Activated CD4-positive, alpha-beta T cell treated with anti-CD3 and anti-CD28 coated beads, Interleukin-2, amount 50 U/mL, for 1 hour (primary cell): ENCODE results near the gene MRPS18A.

Source experiments
- DNase-seq: peaks from one replicate; pipeline ENCODE4 v3.0.0-alpha.2; 2020

MRPS18A gene

GRCh38 chr6:43695967-43696291, 8.3 kb upstream of the MRPS18A start:
- DNase-seq = no peak

- DNase-seq = no peak
Observed at GRCh38 chr6:43695215-43695966, 7.8 kb upstream of the MRPS18A start.

GRCh38 chr6:43689421-43689820, 1.8 kb upstream of the MRPS18A start:
- DNase-seq = no peak

- DNase-seq = no peak
Observed at GRCh38 chr6:43687079-43687436, 533 bp downstream of the MRPS18A start.

GRCh38 chr6:43683708-43684455, 3.7 kb downstream of the MRPS18A start:
- DNase-seq = no peak

- DNase-seq = no peak
Observed at GRCh38 chr6:43682724-43683429, 4.7 kb downstream of the MRPS18A start.

- DNase-seq = no peak
Observed at GRCh38 chr6:43681303-43681702, 6.3 kb downstream of the MRPS18A start.

- DNase-seq = no peak
Observed at GRCh38 chr6:43680308-43681200, 7.0 kb downstream of the MRPS18A start.

- DNase-seq = no peak
Observed at GRCh38 chr6:43679057-43679456, 8.5 kb downstream of the MRPS18A start.

GRCh38 chr6:43678341-43678740, 9.2 kb downstream of the MRPS18A start:
- no peak for DNase-seq

- no peak for DNase-seq
Observed at GRCh38 chr6:43677759-43678158, 9.8 kb downstream of the MRPS18A start.

- DNase-seq = no peak
Observed at GRCh38 chr6:43676962-43677606, 10.5 kb downstream of the MRPS18A start.

GRCh38 chr6:43674921-43675320, 12.7 kb downstream of the MRPS18A start:
- no peak for DNase-seq

GRCh38 chr6:43674291-43674690, 13.3 kb downstream of the MRPS18A start:
- DNase-seq = no peak

GRCh38 chr6:43673444-43674084, 14.0 kb downstream of the MRPS18A start:
- no peak for DNase-seq

- DNase-seq = no peak
Observed at GRCh38 chr6:43671801-43672690, 15.5 kb downstream of the MRPS18A start.

GRCh38 chr6:43671011-43671800, 16.4 kb downstream of the MRPS18A start:
- no peak for DNase-seq

GRCh38 chr6:43670623-43670986, 17.0 kb downstream of the MRPS18A start:
- no peak for DNase-seq

- no peak for DNase-seq
Observed at GRCh38 chr6:43669922-43670622, 17.5 kb downstream of the MRPS18A start.
